Measurements from ENCODE around the gene ZNF154. TPM values are rescaled to one million over a fixed set of nuclear protein-coding genes. Genes with fewer than 3 reads are reported as not detected.
"Not testable (repeated sequence)": the region's sequence is repeated elsewhere in the genome, so short reads cannot be mapped to it uniquely, and the experiment has no call there.

ZNF154 gene
- 1 to 10 TPM; 3.0 to 3.1 TPM for total RNA-seq

DNA sequence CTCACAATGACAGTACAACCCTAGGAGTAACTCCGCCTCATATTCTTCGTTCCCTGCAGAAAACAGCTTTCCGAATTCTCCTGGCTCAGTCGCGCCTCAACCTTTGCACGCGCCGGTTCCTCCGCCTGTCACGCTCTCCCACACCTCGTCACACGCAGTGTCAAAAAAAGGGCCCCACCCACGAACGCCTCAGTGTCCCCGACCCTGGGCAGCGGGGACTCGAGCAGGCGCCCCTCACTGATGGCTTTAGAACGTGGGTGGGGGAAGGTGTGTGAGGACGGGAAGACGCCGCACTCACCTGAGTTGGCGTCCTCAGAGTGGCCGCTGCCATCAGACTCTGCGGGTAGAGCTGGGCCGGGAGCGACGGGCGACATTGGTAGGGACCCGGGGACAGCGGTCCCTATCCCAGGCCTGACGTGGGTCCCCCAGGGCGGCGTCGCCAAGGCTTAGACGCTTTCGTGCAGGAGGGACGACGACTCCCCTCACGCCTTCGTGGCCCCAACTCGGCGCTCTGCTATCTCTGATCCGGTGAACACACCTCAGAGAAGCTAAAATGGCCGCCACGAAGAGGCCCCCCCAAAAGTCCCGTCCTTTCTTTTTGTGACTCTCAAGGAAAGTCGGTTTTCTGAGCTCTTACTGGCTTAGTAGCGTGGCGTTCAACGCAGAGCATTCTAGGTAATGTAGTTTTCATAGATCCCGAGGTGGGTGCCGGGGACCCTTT lies at the start of gene ZNF154:
TSS of gene ZNF154 (minus strand) at position 564 of the 721 bp plus-strand sequence. CDS start at position 331, 233 bp downstream.
- Mint-ChIP-seq H3K27ac (peak within 1 kb of the TSS; percentile 86), H3K27me3 (ENCODE audit: low read depth) (no peaks in the 10 kb centered on the region), H3K4me1 (ENCODE audit: low read depth) (peaks cover 20% of the 10 kb centered on the region), H3K4me3 (peak within 1 kb of the TSS; percentile 79), H3K36me3 (ENCODE audit: low read depth) (peaks cover 57% of the 10 kb centered on the region), H3K9me3 (ENCODE audit: insufficient read depth) (peaks cover 33% of the 10 kb centered on the region)
- DNase-seq, result peak; percentile 66
- ATAC-seq, result peak; percentile 84
- POLR2A ChIA-PET, result interaction anchor here (0.6 to 1.5 kb wide), 7 partner anchors 18 to 1200 kb away, joined by 3 to 10 read pairs (median 4); partner anchors contain the start of genes ZNF419, ZNF551 and ZNF671
- CTCF ChIA-PET, result interaction anchor here (0.6 to 1.5 kb wide), 3 partner anchors 18 to 56 kb away, joined by 3 to 4 read pairs (median 3); partner anchors contain the start of gene ZNF551

GRCh38 chr19:57757941-57758340 lies 48.9 kb upstream of the ZNF154 start:
- Mint-ChIP-seq H3K4me3 (no peak overlapping the region), H3K4me1 (ENCODE audit: low read depth) (no peaks in the 10 kb centered on the region), H3K9me3 (ENCODE audit: insufficient read depth) (peaks cover 20% of the 10 kb centered on the region), H3K36me3 (ENCODE audit: low read depth) (peaks cover 83% of the 10 kb centered on the region), H3K27ac (no peak overlapping the region), H3K27me3 (ENCODE audit: low read depth) (no peaks in the 10 kb centered on the region)
- POLR2A ChIA-PET, result no interaction called here
- CTCF ChIA-PET, result no interaction called here
- no peak for ATAC-seq
- DNase-seq, result no peak

GRCh38 chr19:57755031-57755430 lies 46.0 kb upstream of the ZNF154 start:
- H3K4me1 Mint-ChIP-seq (ENCODE audit: low read depth), result no peaks in the 10 kb centered on the region
- H3K4me3 Mint-ChIP-seq, result no peak overlapping the region
- no peaks in the 10 kb centered on the region for H3K27me3 Mint-ChIP-seq (ENCODE audit: low read depth)
- no peak overlapping the region for H3K27ac Mint-ChIP-seq
- H3K36me3 Mint-ChIP-seq (ENCODE audit: low read depth), result peaks cover 96% of the 10 kb centered on the region
- no peak for ATAC-seq
- ChIA-PET POLR2A (no interaction called here), CTCF (no interaction called here)
- peaks cover 38% of the 10 kb centered on the region for H3K9me3 Mint-ChIP-seq (ENCODE audit: insufficient read depth)
- DNase-seq, result no peak

GRCh38 chr19:57754091-57754673 lies 45.2 kb upstream of the ZNF154 start:
- no peaks in the 10 kb centered on the region for H3K27me3 Mint-ChIP-seq (ENCODE audit: low read depth)
- H3K4me3 Mint-ChIP-seq, result no peak overlapping the region
- H3K36me3 Mint-ChIP-seq (ENCODE audit: low read depth), result peaks cover 96% of the 10 kb centered on the region
- peaks cover 45% of the 10 kb centered on the region for H3K9me3 Mint-ChIP-seq (ENCODE audit: insufficient read depth)
- DNase-seq (no peak), ATAC-seq (no peak)
- peaks cover 4% of the 10 kb centered on the region for H3K4me1 Mint-ChIP-seq (ENCODE audit: low read depth)
- no peak overlapping the region for H3K27ac Mint-ChIP-seq
- ChIA-PET CTCF (no interaction called here), POLR2A (no interaction called here)

- DNase-seq (no peak), ATAC-seq (no peak)
- peaks cover 24% of the 10 kb centered on the region for H3K4me1 Mint-ChIP-seq (ENCODE audit: low read depth)
- peaks cover 50% of the 10 kb centered on the region for H3K9me3 Mint-ChIP-seq (ENCODE audit: insufficient read depth)
- peaks cover 69% of the 10 kb centered on the region for H3K36me3 Mint-ChIP-seq (ENCODE audit: low read depth)
- CTCF ChIA-PET, result no interaction called here
- POLR2A ChIA-PET, result interaction anchor here (0.6 to 2.1 kb wide), 2 partner anchors 20 to 67 kb away, joined by 4 to 6 read pairs; partner anchors contain the start of genes ZNF552 and ZNF671
- no peak overlapping the region for H3K27ac Mint-ChIP-seq
- H3K27me3 Mint-ChIP-seq (ENCODE audit: low read depth), result no peaks in the 10 kb centered on the region
- H3K4me3 Mint-ChIP-seq, result peak overlapping the region; percentile 94
These were observed 39.0 kb upstream of the ZNF154 start for GRCh38 chr19:57748029-57748428.

DNA sequence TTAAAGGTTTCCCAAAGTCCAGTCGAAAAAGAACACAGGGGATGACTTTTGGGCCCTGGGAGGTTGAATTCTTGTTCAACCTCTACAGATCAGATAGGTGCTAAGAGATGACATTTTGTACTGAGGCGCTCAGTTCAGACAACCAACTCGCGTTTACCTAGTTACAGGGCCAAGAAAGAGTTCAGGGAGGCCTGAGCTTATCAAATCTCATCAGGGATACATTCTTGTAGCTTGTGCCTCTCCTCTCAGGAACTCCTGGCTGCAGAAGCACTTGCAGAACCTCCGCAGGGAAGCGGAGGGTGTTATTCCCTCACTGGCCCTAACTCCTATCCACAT lies 38.4 kb upstream of the ZNF154 start:
- ChIA-PET POLR2A (interaction anchor here (0.5 to 2.1 kb wide), 13 partner anchors 9 to 312 kb away, joined by 3 to 9 read pairs (median 4); partner anchors contain the start of genes ZNF551, ZNF552, ZNF586 and ZNF671), CTCF (no interaction called here)
- no peaks in the 10 kb centered on the region for H3K27me3 Mint-ChIP-seq (ENCODE audit: low read depth)
- peak overlapping the region; percentile 98 for H3K27ac Mint-ChIP-seq
- ATAC-seq (no peak), DNase-seq (no peak)
- peaks cover 24% of the 10 kb centered on the region for H3K4me1 Mint-ChIP-seq (ENCODE audit: low read depth)
- peaks cover 63% of the 10 kb centered on the region for H3K36me3 Mint-ChIP-seq (ENCODE audit: low read depth)
- H3K9me3 Mint-ChIP-seq (ENCODE audit: insufficient read depth), result peaks cover 46% of the 10 kb centered on the region
- H3K4me3 Mint-ChIP-seq, result peak overlapping the region; percentile 94

DNA sequence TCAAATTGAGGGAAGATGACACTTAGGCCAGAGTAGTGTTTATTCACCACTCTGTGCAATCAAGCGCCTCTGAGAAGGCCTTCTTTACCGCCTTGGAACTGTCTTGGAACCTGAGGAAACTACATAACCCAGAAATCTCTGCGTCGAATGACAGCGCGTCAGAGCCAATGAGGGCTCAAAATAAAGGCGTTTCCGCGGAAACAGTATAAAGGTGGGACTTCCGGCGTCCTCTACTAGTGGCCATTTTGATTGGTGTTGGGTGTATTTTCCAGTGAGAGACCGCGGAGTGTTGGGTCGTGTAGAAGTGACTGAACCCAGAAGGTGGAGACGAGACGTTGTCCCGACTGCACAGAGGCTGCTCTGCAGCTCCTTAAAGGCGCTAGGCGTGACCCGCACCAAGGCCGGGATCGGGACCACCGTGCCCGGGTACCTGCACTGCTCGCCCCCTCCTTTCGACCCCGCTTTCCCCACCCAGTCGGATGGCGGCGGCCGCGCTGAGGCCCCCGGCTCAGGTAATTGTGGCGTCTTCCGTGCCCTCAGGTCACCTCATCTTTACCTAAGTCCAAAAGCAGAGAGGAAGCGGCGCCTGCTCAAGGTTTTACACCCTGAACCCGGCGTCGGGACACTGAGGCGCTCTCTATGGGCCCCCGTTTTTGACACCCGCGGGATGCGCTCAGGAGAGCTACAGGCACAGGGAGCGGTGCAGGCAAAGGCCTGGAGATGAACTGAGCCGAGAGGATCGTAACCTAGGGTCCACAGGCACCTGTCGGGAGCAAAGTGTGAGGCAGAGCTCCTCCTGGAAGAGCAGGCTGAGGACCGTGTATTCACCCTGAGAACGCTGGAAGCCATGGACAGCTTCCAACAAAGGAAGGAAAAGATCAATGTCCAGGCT lies 37.8 kb upstream of the ZNF154 start, which contains the start of gene ZNF776:
TSS of gene ZNF776 (plus strand) at position 236 of the 892 bp plus-strand sequence. CDS start at position 480, 244 bp downstream.
- Mint-ChIP-seq H3K4me3 (peak within 1 kb of the TSS; percentile 94), H3K27me3 (ENCODE audit: low read depth) (no peaks in the 10 kb centered on the region), H3K36me3 (ENCODE audit: low read depth) (peaks cover 57% of the 10 kb centered on the region), H3K27ac (peak within 1 kb of the TSS; percentile 98), H3K9me3 (ENCODE audit: insufficient read depth) (peaks cover 43% of the 10 kb centered on the region), H3K4me1 (ENCODE audit: low read depth) (peaks cover 24% of the 10 kb centered on the region)
- POLR2A ChIA-PET, result interaction anchor here (0.5 to 2.1 kb wide), 15 partner anchors 9 to 311 kb away, joined by 3 to 9 read pairs (median 3); partner anchors contain the start of genes ZNF551, ZNF552, ZNF586 and ZNF671
- DNase-seq (peak; percentile 92), ATAC-seq (peak; percentile 97)
- CTCF ChIA-PET, result no interaction called here

DNA sequence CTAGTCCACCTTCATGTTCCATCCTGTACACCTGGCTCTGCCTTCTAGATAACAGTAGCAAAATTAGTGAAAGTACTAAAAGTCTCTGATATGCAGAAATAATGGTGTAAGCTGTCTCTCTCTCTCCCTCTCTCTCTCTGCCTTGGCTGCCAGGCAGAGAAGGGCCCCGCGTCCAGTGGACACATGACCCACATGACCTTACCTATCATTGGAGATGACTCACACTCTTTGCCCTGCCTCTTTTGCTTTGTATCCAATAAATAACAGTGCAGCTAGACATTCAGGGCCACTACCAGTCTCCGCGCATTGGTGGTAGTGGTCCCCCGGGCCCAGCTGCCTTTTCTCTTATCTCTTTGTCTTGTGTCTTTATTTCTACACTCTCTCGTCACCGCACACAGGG lies 29.8 kb upstream of the ZNF154 start:
- POLR2A ChIA-PET, result not testable (repeated sequence)

GRCh38 chr19:57738320-57738719 lies 29.3 kb upstream of the ZNF154 start:
- H3K9me3 Mint-ChIP-seq (ENCODE audit: insufficient read depth); ATAC-seq; H3K4me3 Mint-ChIP-seq; H3K27me3 Mint-ChIP-seq (ENCODE audit: low read depth); H3K27ac Mint-ChIP-seq; H3K4me1 Mint-ChIP-seq (ENCODE audit: low read depth); POLR2A ChIA-PET; H3K36me3 Mint-ChIP-seq (ENCODE audit: low read depth): not testable (repeated sequence)
- DNase-seq, result peak; percentile 44
- CTCF ChIA-PET, result interaction anchor here (0.8 to 1.2 kb wide), 2 partner anchors 10 to 82 kb away, joined by 3 read pairs; no protein-coding TSS in a partner anchor

More for the DNA sequence above, 29.8 kb upstream of the ZNF154 start:
- H3K4me3 Mint-ChIP-seq; DNase-seq; H3K36me3 Mint-ChIP-seq (ENCODE audit: low read depth); H3K27ac Mint-ChIP-seq; ATAC-seq; H3K4me1 Mint-ChIP-seq (ENCODE audit: low read depth); H3K9me3 Mint-ChIP-seq (ENCODE audit: insufficient read depth); H3K27me3 Mint-ChIP-seq (ENCODE audit: low read depth); CTCF ChIA-PET: not testable (repeated sequence)

DNA sequence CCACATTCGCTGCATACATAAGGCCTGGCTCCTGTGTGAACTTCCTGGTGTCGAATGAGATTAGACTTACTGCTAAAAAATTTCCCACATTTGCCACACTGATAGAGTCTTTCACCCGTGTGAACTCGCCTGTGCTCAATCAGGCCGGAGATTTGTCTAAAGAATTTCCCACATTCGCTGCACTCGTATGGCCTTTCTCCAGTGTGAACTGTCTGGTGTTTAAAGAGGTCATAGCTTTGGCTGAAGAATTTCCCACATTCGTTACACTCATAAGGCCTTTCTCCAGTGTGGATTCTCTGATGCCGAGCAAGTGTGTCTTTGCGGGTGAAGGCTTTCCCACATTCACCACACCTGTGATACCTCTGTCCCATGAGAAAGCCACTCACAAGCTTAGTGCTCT lies 11.9 kb upstream of the ZNF154 start:
- no peaks in the 10 kb centered on the region for H3K27me3 Mint-ChIP-seq (ENCODE audit: low read depth)
- peaks cover 12% of the 10 kb centered on the region for H3K4me1 Mint-ChIP-seq (ENCODE audit: low read depth)
- POLR2A ChIA-PET, result interaction anchor here (0.6 kb wide), 1 partner anchor 51 kb away, joined by 3 read pairs; no protein-coding TSS in a partner anchor
- peaks cover 77% of the 10 kb centered on the region for H3K36me3 Mint-ChIP-seq (ENCODE audit: low read depth)
- H3K9me3 Mint-ChIP-seq (ENCODE audit: insufficient read depth), result peaks cover 55% of the 10 kb centered on the region
- CTCF ChIA-PET, result no interaction called here
- DNase-seq, result no peak
- H3K4me3 Mint-ChIP-seq, result no peak overlapping the region
- no peak for ATAC-seq
- no peak overlapping the region for H3K27ac Mint-ChIP-seq

DNA sequence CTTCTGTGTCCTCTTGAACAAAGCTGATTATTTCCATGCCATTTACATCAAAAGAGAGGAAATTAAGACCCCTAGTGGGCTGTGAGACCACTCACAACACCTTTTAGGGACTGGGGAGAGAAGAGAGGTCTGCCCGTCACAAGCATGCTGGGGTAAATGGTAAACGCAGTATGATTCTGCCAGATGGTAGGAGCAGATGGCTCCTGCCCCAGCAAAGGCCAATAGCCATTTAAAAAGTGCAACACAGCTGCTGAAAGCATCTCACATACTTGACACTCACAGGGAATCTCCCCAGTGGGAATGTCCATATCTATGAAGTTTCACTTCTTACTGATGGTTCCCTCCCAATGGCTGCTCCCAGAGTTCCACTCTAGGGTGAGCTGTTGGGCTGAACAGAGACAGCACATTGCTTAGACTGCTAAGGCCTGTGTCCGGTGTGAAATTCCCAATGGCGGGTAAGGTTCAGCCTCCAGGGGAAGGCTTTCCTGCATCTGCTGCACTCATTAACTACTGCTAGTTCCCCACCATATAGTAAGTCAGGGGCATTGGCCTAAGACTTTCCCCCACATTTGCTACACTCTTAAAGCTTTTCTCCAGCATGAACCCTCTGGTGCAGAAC lies 11.0 kb upstream of the ZNF154 start:
- CTCF ChIA-PET, result no interaction called here
- Mint-ChIP-seq H3K36me3 (ENCODE audit: low read depth) (peaks cover 77% of the 10 kb centered on the region), H3K27ac (no peak overlapping the region), H3K27me3 (ENCODE audit: low read depth) (no peaks in the 10 kb centered on the region), H3K4me1 (ENCODE audit: low read depth) (peaks cover 12% of the 10 kb centered on the region), H3K9me3 (ENCODE audit: insufficient read depth) (peaks cover 61% of the 10 kb centered on the region), H3K4me3 (no peak overlapping the region)
- POLR2A ChIA-PET, result no interaction called here
- ATAC-seq (no peak), DNase-seq (no peak)
